ENCODE measurements around the gene KAZN.

DNA sequence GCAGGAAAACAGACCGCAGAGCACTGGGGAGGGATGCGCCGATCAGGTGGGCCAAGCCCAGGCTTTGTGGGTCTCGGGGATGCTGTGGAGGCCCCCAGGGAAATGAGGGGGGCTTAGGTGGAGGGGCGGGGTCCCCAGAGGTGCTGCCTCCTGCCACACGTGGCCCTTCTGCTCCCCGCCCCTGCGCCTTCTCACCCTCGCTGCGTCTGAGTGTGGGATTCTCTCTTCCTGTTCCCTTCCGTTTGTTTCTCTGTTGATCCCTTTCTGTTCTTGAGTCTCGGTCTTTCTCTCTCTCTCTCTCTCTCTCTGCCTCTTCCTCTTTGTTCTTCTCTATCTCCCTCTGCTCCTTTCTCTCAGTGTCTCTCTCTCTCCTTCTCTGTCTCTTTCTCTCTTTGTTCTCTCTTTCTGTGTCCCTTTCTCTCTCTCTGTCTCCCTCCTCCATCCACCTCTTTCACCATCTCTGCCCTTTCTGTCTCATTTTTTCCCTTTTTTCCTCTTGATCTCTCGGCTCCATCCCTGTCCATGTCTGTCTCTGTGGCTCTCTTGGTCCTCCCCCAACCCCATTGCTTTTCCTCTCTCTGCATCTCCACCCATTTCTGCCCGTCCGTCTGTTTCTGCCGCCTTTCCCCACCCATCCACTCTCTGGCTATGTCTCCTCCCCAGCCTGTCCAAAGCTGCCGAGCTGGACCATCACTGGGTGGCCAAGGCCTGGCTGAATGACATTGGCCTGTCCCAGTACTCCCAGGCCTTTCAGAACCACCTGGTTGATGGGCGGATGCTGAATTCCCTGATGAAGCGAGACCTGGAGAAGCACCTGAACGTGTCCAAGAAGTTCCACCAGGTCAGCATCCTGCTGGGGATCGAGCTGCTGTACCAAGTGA, 502.6 kb downstream of the KAZN start:
- no peak for TF ChIP-seq CTCF (IDR thresholded peaks at IDR 0.05)
- no peak for TF ChIP-seq POLR2AphosphoS5 (IDR thresholded peaks at IDR 0.05; ENCODE audit: low read depth, low read length)
- no peak for TF ChIP-seq TAF1 (IDR thresholded peaks at IDR 0.05; ENCODE audit: borderline replicate concordance, low read depth, low read length)
- TF ChIP-seq GABPA (IDR thresholded peaks at IDR 0.05; ENCODE audit: low read depth): no peak
- no peak for TF ChIP-seq JUND (IDR thresholded peaks at IDR 0.05)
- TF ChIP-seq, protein P1, sequence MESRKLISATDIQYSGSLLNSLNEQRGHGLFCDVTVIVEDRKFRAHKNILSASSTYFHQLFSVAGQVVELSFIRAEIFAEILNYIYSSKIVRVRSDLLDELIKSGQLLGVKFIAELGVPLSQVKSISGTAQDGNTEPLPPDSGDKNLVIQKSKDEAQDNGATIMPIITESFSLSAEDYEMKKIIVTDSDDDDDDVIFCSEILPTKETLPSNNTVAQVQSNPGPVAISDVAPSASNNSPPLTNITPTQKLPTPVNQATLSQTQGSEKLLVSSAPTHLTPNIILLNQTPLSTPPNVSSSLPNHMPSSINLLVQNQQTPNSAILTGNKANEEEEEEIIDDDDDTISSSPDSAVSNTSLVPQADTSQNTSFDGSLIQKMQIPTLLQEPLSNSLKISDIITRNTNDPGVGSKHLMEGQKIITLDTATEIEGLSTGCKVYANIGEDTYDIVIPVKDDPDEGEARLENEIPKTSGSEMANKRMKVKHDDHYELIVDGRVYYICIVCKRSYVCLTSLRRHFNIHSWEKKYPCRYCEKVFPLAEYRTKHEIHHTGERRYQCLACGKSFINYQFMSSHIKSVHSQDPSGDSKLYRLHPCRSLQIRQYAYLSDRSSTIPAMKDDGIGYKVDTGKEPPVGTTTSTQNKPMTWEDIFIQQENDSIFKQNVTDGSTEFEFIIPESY (IDR thresholded peaks at IDR 0.05; ENCODE audit: borderline replicate concordance, low read depth): no peak
- TF ChIP-seq MXI1 (IDR thresholded peaks at IDR 0.05; ENCODE audit: low read depth, low read length): no peak
- no peak for TF ChIP-seq YY1 (IDR thresholded peaks at IDR 0.05; ENCODE audit: low read depth)
- no peak for TF ChIP-seq USF2 (IDR thresholded peaks at IDR 0.05; ENCODE audit: borderline replicate concordance, low read depth, low read length)
- no peak for TF ChIP-seq TEAD4 (IDR thresholded peaks at IDR 0.05; ENCODE audit: borderline replicate concordance, insufficient read depth)
- TF ChIP-seq TCF12 (IDR thresholded peaks at IDR 0.05): no peak
- TF ChIP-seq FOSL2 (IDR thresholded peaks at IDR 0.05; ENCODE audit: borderline replicate concordance, low read depth): no peak
- no peak for TF ChIP-seq SIN3A (IDR thresholded peaks at IDR 0.05; ENCODE audit: borderline replicate concordance, low read depth, low read length)
